Measurements from ENCODE around the gene ASRGL1.

ASRGL1 gene

GRCh38 chr11:62411524-62411923 lies 74.3 kb downstream of the ASRGL1 start:
- no peak overlapping the region for H3K27ac ChIP-seq
- no peaks in the 10 kb centered on the region for H3K36me3 ChIP-seq
- H3K27me3 ChIP-seq (ENCODE audit: insufficient read depth, low read depth, severe bottlenecking), result no peaks in the 10 kb centered on the region
- H3K9me3 ChIP-seq (ENCODE audit: severe bottlenecking), result no peaks in the 10 kb centered on the region
- H3K4me3 ChIP-seq (ENCODE audit: low read depth, low read length), result no peak overlapping the region
- TF ChIP-seq CTCF (IDR thresholded peaks at IDR 0.05; ENCODE audit: low read depth, low read length), result no peak
- no peak for DNase-seq

GRCh38 chr11:62413060-62413696 lies 75.9 kb downstream of the ASRGL1 start:
- no peaks in the 10 kb centered on the region for H3K27me3 ChIP-seq (ENCODE audit: insufficient read depth, low read depth, severe bottlenecking)
- no peak for DNase-seq
- no peaks in the 10 kb centered on the region for H3K36me3 ChIP-seq
- H3K4me3 ChIP-seq (ENCODE audit: low read depth, low read length), result no peak overlapping the region
- no peaks in the 10 kb centered on the region for H3K9me3 ChIP-seq (ENCODE audit: severe bottlenecking)
- H3K27ac ChIP-seq, result no peak overlapping the region
- TF ChIP-seq CTCF (IDR thresholded peaks at IDR 0.05; ENCODE audit: low read depth, low read length), result no peak

- H3K27me3 ChIP-seq (ENCODE audit: insufficient read depth, low read depth, severe bottlenecking), result no peaks in the 10 kb centered on the region
- no peaks in the 10 kb centered on the region for H3K9me3 ChIP-seq (ENCODE audit: severe bottlenecking)
- no peaks in the 10 kb centered on the region for H3K36me3 ChIP-seq
- H3K4me3 ChIP-seq (ENCODE audit: low read depth, low read length), result no peak overlapping the region
- no peak for DNase-seq
- TF ChIP-seq CTCF (IDR thresholded peaks at IDR 0.05; ENCODE audit: low read depth, low read length), result no peak
- H3K27ac ChIP-seq, result no peak overlapping the region
Measured at GRCh38 chr11:62416596-62416995, 79.3 kb downstream of the ASRGL1 start.

GRCh38 chr11:62418136-62418535 lies 80.9 kb downstream of the ASRGL1 start:
- Histone ChIP-seq H3K4me3 (ENCODE audit: low read depth, low read length) (no peak overlapping the region), H3K27me3 (ENCODE audit: insufficient read depth, low read depth, severe bottlenecking) (no peaks in the 10 kb centered on the region), H3K27ac (no peak overlapping the region), H3K9me3 (ENCODE audit: severe bottlenecking) (no peaks in the 10 kb centered on the region), H3K36me3 (no peaks in the 10 kb centered on the region)
- no peak for TF ChIP-seq CTCF (IDR thresholded peaks at IDR 0.05; ENCODE audit: low read depth, low read length)
- DNase-seq, result no peak

- no peak for TF ChIP-seq CTCF (IDR thresholded peaks at IDR 0.05; ENCODE audit: low read depth, low read length)
- DNase-seq, result no peak
- no peak within 1 kb of the TSS for H3K27ac ChIP-seq
- H3K4me3 ChIP-seq (ENCODE audit: low read depth, low read length), result no peak within 1 kb of the TSS
- H3K9me3 ChIP-seq (ENCODE audit: severe bottlenecking), result no peaks in the 10 kb centered on the region
- H3K27me3 ChIP-seq (ENCODE audit: insufficient read depth, low read depth, severe bottlenecking), result no peaks in the 10 kb centered on the region
- H3K36me3 ChIP-seq, result no peaks in the 10 kb centered on the region
Measured at GRCh38 chr11:62418733-62419132, 81.5 kb downstream of the ASRGL1 start, which contains the start of gene SCGB1A1. SCGB1A1 (plus strand) TSS chr11:62419033; CDS start chr11:62419096, 63 bp downstream.

Measured in WERI-Rb-1 (cell line).